HG02588 (cell line): ENCODE results near the gene STK26.
A peak's percentile ranks its signal among the peaks of the same experiment; 100 is the strongest.
"Not testable (repeated sequence)": the region's sequence is repeated elsewhere in the genome, so short reads cannot be mapped to it uniquely, and the experiment has no call there.

Source experiments
- ATAC-seq: cut with Tn5 transposase; IDR thresholded peaks from one replicate; pipeline ENCODE4 v1.9.1; 2021; ENCODE audit warnings: mild to moderate bottlenecking, moderate library complexity; ENCODE audit not compliant: unreplicated experiment

Gene STK26

GRCh38 chrX:132034648-132035047 is 11.5 kb downstream of the STK26 start:
- peak; percentile 69 for ATAC-seq

DNA sequence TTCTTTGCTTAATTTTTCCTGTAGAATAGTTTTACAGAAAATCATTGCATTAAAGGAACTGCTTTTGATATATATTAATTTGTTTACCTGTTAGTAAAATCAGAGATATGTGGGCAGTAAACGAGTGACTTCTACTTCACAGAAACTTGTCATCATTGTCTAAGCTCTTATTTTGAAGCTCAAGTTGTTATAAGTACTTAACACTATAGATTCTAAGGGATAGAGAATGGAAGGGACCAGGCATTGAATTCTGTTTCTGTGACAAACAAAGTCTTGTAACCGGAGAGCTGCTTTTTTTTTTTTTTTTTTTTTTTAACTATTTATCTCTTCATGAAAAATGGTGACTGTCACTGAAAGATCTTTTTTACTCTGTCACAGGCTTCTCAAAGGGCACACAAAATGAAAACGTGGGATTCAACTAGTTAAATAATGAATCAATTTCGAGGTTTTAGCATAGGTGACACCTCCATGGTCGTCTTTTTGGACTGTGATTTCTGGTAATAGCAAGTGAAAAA is 14.4 kb downstream of the STK26 start:
- no peak for ATAC-seq

DNA sequence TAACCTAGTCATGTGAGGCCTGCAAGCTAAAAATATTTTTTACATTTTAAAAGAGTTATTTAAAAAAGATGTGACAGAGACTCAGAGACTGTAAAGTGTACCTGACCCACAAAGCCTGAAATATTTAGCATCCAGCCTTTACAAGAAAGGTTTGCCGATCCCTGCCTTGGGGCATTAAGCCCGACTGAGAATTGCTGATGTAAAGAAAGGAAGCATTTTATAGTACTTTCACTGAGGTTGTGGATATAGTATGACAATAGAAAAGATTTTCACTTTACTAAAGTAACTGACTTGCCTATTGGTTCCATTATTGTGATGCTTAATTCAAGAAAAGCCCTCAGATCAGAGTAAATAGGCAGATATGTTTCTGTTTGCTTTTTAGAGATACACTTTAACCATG is 17.0 kb downstream of the STK26 start:
- ATAC-seq: no peak

DNA sequence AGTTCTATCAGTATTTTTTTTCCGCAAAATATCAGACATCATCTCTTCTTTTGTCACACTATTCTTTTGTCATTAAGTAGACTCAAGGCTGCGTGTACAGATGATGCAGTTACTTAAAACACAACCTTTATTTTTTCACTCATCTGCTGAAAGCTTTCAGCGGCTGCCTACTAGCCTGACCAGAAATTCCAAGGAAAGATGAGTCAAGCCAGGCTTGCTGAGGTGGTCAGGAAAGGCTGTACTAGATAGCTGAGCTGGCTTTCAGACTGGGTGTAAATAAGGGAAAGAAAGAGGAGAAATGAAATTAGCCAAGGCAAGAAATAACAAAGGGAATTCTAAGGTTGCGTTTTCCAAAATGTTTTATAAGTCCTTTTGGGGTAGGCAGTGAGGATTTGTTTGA is 17.9 kb downstream of the STK26 start:
- no peak for ATAC-seq

DNA sequence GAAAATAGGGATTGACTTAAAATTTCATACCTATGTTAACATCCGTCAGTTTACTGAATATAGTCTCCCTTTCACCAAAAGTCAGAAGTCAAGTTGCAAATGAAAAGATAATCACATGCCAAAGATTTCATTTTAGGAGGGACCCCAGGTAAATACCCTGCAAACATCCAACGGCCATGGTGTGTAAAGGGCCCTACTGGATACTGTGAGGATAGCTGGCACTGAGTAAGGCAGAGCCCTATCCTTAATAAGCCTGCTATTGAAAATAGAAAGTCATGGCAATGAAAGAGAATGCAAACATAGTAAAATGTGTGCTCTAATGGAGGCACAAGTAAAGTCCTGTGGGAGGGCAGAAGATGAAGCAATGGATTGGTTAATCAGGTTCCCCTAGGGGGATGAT is 20.9 kb downstream of the STK26 start:
- no peak for ATAC-seq

GRCh38 chrX:132044953-132045352 is 21.9 kb downstream of the STK26 start:
- no peak for ATAC-seq

DNA sequence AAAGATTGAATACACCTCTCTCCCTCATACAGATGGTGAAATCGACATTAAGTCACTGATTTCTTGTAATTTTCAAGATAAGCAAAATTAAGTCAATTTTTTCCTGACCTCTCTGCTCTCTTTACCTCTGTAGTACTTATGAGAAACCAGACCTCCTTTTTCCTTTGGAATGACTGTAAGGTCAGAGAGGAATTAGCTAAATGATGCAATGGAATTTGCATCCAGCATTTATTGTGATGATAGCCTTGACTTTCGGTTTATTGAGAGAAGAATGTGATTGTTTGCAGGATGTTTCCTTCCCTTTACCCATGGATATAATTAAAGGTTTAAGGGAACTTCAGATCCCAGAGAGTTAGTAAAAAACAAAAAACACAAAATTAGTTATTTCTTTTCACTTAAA is 22.4 kb downstream of the STK26 start:
- no peak for ATAC-seq

- ATAC-seq: no peak
These were observed 23.4 kb downstream of the STK26 start for GRCh38 chrX:132046533-132046932.

DNA sequence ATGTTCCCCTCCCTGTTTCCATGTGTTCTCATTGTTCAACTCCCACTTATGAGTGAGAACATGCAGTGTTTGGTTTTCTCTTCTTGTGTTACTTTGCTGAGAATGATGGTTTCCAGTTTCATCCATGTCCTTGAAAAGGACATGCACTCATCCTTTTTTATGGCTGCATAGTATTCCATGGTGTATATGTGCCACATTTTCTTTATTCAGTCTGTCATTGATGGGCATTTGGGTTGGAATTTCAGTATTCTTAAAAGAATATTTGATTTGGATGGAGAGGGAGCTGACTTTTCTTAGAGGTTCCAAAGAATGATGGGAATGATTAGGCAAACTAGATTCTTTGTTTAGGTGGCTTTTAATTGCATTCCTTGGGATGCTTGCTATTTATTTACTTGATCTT is 28.7 kb downstream of the STK26 start:
- ATAC-seq: not testable (repeated sequence)

- ATAC-seq: no peak
These were observed 34.9 kb downstream of the STK26 start for GRCh38 chrX:132058050-132058449.

- ATAC-seq: no peak
These were observed 35.9 kb downstream of the STK26 start for GRCh38 chrX:132058975-132059374.

- no peak for ATAC-seq
These were observed 37.0 kb downstream of the STK26 start for GRCh38 chrX:132059973-132060540.

- no peak for ATAC-seq
These were observed 40.2 kb downstream of the STK26 start for GRCh38 chrX:132063334-132063733.

DNA sequence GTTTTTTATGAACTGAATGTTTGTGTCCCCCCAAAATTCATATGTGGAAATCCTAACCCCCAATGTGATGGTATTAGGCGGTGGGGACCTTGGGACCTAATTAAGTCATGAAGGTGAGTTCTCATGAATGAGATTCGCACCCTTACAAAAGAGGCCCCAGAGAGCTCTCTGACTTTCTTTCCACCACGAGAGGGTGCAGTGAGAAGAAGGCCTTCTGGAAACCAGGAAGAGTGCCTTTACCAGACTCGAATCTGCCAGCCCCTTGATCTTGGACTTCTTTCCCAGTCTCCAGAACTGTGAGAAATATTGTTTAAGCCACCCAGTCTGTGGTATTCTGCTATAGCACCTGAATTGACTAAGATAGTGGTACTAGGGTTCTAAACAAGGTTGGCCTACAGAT is 40.8 kb downstream of the STK26 start:
- no peak for ATAC-seq

GRCh38 chrX:132068405-132068804 is 45.3 kb downstream of the STK26 start:
- no peak for ATAC-seq

- no peak for ATAC-seq
These were observed 48.2 kb downstream of the STK26 start for GRCh38 chrX:132071254-132071653.

DNA sequence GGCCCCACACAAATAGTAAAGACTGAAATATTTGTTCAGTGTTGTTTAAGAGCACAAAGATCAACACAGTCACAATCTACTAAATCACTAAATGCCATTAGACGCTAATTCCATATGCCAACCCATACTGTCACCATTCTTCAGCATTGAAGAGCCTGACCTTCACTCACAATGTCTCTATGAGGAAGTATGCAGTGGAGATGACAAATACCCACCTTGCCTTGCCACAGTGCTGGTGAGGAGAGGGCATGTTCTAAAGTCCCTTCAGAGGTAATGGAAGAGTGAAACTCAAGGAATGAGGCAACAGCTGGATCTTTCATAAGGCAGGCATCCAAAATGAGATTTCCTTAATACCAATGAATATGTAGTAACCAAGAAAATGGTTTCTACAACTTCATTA is 54.3 kb downstream of the STK26 start:
- no peak for ATAC-seq

DNA sequence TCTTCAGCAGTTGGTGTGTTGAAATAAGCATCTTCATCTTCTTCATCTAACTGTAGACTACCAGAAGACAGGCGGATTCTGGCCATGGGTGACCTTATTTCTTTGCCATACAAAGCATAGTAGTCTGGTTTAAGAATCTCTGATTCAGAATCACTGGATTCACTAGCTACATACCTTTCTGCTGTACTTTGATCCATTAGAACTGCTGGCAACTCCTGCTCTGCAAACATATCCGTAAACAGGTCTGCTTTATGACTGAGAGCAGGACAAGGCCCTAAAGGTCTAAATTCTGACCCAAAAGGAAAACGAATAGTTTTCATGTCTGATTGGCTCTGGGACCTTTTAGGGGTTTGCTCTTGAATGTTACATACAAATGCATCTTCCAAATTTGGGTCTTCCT is 54.8 kb downstream of the STK26 start:
- ATAC-seq: no peak

- ATAC-seq: no peak
These were observed 62.7 kb downstream of the STK26 start for GRCh38 chrX:132085786-132086185.

GRCh38 chrX:132086672-132087071 is 63.6 kb downstream of the STK26 start:
- no peak for ATAC-seq

- no peak for ATAC-seq
These were observed 65.8 kb downstream of the STK26 start for GRCh38 chrX:132088864-132089263.

DNA sequence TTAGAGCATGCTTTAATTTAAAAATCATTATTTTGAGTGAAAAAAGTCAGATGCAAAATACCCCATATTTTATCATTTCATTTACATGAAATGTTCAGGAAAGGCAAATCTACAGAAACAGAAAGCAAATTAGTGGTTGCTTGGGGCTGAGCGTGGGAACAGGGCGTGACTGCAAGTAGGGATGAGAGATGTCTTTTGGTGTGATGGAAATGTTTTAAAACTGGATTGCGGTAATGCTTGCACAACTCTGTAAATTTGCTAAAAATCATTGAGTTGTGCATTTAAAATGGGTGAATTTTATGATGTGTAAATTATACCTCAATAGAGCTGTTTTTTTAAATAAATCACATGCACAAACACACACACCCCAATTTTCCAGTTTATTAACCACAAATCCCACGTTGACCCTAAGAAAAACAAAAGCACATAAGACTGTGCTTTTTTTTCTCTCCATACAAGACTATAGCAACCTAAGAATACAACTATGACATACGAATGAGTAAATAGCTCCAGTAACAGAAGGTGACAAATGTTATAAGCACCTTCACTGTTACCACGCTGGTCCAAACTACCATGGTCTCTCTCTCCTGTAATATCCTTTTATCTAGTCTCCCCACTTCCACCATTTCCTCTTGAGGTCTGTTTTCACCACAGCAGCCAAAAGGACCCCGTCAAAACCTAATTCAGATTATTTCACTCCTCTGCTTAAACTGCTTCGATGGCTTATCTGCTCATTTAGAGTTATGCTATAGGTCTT is 67.5 kb downstream of the STK26 start:
- no peak for ATAC-seq
